HK-2 (cell line): ENCODE results near the gene PRR23A.

Source experiments
- DNase-seq: peaks from one replicate; pipeline ENCODE4 v3.0.0-alpha.2; 2018; ENCODE audit not compliant: unreplicated experiment

The PRR23A gene

GRCh38 chr3:138972941-138973340, 33.1 kb downstream of the PRR23A start:
- DNase-seq: no peak

DNA sequence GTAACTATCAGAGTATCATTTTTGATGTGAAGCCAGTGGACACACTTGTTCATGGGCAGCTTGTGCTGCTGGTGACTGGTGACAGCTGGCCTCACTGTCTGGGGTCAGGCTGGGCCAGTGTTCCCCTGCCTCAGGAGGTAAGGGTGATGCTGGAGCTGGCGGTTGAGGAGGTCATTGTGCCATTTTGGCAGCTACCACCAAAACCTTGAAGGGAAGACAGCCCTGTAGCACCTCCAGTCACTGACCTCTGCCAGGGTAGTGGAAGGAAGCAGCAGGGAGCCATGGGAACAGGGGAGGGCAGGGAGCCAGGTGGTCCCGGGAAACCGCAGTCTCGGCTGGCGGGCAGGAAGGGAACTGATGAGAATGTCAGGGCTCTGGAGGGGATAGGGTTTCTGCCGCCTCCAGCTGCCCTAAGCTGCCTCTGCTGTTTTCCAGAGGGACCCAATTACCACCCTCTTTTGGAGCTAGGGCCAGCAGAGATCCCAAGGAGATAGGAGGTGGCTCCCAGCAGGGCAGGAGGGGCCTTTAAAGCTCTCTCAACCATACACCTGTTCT, 34.2 kb downstream of the PRR23A start:
- no peak for DNase-seq

DNA sequence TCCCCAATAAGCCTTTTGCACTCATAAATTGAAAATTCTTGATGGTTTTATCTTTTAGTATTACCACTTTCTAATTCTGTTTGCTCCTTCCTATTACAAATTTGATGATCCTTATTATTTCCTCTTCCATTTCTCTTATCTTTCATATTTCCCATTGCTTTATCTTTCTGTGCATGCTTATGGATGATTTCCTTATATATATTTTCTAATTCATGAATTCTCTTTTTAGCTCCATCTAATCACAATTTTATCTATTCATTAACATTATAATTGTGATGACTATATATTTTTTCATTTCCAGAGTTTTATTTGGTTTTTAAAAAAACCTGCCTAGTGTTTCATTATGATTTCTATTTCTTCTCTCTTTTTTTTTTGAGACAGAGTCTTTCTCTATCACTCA, 41.1 kb downstream of the PRR23A start:
- DNase-seq: no peak

DNA sequence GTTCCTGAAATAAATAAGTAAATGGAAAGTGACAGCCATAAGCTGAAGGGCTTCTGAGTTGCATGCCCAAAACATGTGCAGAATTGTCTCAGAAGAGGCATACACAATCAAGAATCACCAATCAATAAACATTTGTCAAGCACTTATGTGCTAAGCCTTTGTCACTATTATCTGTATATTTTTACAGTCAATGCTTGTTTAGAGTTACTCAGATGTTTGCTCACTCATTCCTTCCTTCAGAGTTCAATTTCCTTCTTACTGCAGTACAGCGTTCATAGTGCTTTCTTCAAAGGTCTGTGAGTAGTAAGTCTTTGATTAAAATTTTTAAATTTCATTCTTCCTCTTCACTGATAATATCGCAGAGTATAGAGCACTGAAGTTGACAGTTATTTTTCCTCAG, 41.8 kb downstream of the PRR23A start:
- no peak for DNase-seq

DNA sequence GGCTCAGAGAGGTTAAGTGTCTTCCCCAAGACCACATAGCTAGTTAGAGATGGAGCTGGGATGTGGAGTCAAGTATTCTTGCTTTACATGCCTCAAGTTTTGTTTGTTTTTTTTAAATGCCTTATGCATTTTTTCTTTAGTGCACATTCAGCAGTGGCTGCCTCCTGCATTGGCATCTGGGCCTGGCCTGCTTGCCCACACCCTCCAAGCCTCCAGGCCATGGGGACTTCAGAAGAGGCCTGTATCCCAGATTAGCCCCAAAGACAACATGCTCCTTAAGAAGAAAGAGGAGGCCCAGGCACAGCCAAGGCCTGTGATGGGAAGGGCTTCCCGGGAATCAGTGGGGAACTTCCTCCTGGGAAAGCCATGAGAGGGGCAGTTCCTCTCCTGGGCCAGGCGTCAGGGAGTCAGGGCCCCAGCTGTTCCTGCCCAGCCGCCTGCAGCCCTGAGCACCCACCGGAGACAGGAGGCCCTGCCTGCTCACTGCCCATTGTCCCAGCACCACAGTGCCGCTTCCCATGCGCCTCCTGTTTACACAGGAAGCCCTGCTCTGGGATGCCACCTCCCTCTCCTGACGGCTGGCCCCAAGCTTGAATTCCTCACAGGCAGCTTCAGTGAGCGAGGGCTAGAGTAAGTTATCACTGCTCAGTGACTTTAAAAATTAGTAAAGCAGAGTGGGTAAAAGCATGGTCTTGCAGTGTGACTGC, 43.1 kb downstream of the PRR23A start:
- DNase-seq: no peak

GRCh38 chr3:138960417-138960852, 45.6 kb downstream of the PRR23A start:
- DNase-seq: no peak
